ENCODE results near the gene PTCH1.

PTCH1 gene

DNA sequence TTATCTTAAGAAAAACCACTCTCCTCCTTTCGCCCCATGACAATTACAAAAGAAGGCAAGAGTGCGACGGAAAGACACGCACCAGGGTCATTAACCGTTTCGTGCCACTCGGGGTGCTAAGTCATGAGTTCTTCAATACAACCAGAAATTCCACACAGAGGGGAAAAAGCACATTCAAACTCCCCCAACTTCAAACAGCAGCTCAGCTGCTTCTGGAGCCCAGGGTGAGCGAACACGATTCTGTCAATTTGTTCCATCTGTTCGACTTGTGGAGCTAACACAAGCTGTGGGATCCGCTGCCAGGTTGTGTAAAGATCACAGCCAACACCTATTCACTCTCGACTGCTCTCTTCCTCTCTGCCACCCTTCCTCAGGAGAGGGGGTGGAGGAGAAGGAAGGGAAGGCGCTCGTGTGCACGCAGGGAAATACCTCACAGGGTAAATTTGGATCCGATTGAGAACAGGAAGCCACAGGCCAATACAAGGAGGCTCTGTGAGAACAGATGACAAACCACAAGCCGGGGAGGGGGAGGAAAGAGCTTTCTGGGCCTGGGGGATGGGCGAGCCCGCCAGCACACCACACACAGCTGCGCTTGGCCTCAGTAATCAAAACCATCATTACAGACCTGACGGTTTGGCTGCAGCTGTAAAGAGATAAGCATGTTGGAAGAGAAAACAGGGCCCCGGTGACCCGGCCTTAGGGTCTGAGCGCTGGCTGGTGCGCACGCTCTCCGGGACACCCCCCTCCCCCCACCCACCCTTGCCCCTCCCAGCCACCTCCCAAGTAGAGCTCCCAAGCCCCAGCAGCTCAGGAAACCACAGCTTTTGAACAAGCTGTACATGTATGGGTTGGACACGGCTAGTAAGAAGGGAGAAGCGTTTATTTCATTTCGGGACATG is 54.3 kb downstream of the PTCH1 start:
- DNase-seq, result peak; percentile 83

DNA sequence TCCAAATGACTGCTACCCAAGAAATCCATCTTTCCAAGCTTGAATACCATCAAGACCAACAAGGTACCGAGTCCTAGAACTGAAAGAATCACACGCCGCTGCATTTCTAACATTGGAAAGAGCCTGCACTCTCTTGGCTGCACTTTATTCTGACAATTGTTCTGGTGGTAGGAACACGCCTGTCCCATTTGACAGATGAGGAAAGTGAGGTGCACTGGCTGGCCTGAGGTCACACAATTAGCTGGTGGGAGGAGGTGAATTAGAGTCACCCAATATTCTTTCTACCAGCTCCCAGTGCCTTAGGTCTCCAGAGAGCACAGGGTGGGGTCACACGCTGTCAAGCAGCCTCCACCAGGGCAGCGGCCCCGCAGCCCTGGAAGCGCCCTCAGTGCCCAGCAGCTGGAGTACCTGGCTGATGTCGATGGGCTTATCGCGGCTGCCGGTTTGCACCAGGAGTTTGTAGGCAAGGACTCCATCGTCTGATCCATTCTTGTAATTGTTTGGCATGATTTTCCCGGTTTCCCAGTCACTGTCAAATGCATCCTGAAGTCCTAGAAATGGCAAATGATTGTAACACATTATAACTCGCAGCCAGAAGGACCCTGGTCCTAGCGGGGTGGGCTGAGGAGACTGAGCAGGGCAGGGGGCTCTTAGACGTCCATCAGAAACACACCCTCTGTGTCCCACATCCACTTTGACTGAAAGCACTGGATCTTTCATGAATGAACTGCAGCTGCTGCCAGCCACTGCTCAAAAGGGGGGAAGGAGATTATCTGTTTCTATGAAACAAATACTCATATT is 55.1 kb downstream of the PTCH1 start:
- DNase-seq, result no peak

DNA sequence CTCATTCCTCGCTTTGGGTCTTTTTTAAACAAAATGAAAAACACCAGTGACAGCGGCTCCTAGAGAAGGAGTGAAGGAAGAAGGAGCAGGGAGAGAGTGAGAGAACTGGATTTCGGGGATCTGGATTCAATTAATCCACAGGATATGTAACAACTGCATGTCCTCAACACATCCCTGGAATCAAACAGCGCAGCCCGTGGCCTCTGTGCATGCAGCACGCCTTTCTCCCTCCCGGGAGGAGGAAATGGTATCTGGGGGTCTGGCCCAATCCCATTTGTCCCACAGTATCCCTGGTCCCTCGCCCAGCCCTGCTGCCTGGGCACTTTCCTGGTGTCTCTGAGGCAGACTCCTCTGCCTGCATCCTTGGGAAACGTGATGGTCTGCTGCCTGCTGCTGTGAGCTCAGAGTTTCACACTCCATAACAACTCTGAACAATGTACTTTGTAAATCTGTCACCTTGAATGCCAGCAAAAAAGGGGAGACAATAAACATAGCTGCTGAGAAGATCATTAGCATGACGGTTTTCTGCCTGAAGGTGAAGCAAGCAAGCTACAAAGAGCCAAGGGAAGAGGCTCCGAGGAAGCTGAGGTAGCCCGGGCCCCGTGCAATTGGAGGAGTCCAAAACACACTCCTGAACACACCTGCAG is 56.1 kb downstream of the PTCH1 start:
- no peak for DNase-seq

DNA sequence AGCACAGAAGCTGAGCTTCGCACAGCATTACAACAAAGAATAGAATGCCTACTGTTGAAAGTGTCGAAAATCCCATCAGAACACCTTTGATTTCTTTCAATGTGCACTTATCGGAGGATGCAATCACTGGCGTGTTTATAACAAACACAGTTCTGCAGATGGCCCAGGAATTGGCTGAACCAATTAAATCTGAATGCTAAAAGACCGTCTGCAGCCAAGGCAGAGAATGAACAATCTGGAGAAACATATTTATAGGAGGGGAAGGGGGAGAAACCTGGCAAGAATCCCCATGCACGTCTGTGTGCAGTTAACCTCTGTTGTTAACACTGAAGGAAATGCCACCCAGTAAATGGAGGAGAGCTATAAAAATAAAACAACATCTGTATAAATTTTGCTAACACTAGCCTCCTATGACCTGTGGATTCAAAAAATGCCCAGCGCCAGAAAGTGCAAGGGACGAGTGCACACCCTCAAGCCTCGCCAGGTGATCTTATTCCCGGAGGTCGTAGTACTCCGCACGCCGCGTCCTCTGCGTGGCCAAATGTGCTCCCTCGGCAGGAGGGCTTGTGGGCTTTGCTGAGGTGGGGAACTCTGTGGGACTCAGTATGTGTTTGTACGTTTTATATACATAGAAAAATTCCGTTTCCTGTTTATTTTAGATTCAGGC is 56.8 kb downstream of the PTCH1 start:
- DNase-seq, result no peak

DNA sequence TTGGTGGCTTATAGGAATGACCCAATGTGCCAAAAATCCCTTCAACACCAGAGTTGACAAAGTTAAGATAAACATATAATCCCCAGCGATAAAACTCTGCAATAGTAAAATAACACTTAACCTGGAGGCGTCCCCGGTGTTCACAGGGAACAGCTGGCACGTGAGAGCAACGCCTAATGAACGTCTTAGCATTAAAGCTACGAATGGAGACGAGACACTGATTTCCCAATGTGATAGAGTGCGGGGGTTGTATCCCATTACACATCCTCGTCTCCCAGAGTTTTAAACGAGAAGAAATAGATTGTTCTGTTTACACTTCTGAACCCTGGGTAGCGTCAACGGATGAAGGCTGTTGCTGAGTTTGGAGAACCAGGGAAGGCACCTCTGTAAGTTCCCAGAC is 57.6 kb downstream of the PTCH1 start:
- DNase-seq, result no peak

DNA sequence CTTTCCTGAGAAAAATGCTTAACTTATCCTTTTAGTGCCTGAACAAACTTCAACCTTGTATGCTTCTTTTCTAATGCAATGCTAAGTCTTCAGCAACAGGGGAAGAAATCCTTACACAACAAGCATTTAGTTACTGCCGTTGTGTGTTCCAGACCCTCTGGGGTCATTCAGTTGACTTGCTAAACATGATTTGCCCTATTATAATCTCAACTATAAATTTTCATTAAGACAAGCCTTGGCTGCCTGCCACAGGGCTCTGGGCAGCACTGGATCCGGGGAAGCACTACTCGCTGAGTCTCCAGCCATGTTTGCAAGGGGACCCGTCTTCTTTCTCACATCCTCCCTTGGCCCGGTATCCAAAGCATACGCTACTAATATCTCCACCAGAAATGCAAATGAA is 58.1 kb downstream of the PTCH1 start:
- DNase-seq, result no peak

DNA sequence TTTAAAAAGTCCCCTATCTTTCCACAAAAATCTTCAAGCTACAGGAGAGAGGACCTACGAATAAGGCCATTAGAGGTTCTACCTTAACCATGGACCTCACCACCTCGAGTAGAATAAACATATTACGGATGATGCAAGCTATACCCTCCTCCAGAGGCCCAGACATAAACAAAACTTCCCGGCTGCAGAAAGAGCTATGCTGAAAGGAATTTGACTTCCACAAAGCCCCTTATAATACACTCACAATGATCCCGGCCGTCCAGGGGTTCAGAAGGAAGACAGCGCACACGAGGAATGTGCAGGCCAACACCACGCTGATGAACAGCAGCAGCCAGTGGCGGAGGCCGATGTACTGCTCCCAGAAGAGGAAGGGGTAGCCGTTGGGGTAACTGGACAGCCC is 59.0 kb downstream of the PTCH1 start:
- DNase-seq, result no peak

DNA sequence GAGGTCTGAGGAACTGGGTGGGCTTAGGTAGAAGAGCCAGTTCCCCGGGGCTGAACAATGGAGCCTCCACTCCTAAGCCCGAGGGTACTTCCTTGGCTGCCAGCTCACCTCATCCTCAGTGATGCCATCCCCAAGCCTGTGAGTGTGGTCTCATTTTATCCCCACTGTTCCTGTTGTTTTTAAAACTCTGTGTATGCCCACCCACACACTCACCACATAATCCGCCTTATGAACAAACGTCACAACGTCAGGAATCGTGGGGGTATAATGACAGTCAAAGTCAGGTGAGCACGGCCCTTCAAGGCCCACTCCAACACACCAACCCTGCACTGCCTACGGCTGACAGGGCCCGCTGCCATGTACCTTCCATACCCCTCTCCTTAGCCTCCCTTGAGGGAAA is 61.1 kb downstream of the PTCH1 start:
- DNase-seq, result no peak

DNA sequence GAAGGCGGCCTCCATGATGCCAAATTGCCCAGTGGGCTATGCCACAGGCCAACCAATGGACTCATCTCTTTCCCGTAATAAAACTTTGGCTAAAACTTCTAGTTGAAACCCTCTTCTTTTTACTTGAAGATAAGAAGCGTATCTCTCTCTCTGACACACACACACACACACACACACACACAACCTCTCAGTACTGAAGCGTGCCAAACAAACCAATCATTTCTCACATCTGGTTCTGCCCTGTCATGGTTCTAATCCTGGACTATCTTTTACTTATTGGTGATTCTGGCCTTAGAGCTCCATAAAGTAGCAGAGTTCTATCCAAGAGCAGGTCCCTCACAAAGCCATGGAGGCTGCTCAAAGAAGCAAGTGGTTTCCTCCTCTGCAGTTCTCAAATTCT is 64.6 kb downstream of the PTCH1 start:
- no peak for DNase-seq

DNA sequence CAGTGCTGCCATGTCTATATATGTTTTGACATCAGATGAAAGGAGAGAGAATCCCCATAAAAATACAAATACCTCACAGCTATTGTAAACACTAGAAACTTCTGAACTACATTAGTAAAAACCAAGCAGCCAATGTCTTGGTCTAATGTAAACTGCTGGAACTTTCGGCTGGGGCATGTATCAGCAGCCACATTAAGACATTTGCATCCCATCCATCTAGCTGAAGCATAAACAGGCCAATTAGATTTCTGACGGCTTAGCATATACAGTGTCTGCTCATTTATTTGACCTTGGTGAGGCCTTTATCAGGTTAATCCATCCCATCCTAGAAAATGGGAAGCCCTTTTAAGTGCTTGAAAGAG is 65.7 kb downstream of the PTCH1 start:
- DNase-seq, result no peak

DNA sequence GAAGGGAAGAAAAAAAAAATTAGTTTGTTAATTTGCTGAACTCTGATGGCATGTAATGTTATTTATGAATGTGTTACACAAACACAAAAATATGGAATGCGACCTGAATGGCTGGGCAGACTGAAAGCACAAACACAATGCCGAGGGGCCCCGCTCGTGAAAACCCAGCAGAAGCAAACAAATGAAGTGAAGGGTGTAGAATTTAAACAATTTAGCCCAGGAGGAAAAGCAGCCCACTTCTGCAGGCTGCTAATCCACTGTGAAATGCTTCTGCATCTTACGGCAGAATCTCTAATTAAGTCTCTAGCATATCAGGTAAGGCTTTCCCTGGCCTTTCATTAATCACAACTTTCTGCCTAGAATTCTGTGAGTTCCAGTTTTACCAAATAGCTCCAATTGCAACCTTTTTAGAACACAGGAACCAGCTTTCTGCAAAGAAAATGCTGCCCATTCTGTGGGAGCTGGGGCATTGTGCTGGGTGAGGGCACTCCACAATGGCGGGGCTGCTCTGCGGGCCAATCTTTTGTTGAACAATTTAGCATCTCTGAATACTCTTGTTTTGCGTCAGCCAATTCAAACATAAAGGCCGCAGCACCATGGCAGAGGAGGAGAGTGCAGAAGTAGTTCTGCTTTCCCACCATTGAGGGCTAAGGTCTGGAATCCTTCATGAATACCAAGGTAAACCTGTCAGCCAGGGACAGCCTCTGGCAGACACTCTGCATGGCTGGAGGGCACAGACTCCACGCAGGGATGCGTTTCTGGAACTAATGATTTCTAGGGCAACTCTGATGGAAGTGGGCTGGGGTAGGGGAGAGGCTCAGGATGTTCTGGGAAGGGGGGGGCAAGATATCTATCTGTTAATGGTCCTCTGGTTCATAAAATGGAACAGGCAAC is 66.4 kb downstream of the PTCH1 start:
- DNase-seq, result no peak

DNA sequence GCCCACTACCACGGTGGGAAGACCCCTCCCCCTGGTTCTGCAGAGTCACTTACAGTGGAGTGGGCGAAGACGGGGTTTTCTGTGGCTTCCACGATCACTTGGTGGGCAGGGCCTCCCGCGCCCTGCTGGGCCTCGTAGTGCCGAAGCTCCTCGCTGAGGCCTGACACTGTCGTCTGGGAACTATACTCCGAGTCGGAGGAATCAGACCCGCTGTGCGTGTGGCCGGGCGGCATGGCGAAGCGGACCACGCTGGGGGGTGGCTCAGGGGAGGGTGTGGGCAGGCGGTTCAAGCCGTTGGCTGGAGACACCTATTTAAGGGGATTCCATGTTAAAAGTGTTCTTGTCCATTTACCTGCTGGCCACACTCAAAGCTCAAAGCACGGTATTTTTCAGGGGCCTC is 67.8 kb downstream of the PTCH1 start:
- no peak for DNase-seq

DNA sequence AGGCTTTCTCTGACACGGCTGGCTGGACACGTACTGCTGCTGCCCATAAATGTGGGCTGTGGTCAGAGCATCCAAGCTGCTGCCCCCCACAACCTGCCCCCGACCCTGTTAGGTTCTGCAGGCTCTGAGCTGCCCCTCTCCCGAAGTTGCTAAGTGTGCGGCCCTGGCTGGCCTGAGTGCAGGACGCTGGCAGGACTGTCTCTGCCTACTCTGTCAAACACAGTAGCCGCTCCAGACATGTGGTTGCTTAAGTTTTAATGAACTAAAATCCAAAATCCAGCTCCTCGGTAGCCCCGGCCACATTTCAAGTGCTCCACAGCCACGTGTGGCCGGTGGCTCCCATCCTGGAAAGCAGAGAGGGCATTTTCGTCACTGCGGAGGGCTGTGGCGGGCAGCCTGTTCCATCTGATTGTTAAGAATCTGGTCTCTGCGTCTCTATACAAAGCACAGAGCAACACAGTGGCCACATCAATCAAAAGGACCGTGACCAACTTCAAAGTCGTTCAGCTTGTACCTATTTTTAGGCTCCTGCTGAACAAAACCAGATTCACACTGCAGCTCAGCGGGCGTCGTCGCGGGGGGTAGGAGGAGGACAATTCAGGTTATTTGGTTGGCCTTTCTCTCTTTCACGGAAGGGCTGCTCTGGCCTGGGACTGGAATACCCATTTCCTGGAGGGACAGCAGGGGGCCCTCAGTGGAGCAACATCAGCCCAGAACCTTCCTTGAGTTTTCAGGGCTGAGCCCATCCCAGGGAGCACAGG is 68.9 kb downstream of the PTCH1 start:
- no peak for DNase-seq

DNA sequence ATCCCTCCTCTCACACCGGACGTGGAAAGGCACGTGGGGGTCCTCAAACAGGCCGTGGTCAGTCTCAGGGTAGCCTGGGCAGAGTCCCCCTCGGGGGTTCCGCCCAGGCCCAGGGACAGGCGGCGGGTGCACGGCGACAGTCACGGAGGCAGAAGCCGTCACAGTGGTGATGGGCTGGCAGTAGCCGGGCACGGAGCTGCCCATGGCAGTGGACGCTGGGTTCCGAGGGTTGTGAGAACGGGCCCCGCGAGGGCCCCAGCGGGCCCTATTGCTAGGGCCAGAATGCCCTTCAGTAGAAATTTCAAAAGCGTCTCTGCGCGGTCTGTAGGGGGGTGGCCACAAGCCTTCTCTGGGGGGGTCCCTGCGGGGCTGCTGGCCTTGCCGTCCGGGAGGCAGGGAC is 69.8 kb downstream of the PTCH1 start:
- no peak for DNase-seq

DNA sequence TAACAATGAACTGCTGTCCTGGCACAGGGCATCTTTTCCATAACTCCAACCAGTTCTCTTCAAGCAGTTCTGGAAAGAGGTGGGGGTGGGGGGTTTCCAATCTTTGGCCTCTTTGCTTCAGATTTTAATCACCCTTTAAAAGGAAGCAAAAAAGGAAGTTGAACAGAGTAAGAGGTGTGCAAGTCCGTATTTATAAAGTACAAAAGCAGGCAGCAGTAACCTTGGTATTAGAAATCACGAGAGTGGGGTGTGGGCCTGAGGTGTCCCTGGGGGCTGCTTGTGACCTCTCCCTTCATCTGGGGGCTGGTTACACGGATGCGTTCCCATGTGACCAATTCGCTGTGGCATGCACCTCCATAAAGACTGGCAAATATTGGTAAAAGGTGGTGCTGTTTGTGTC is 70.5 kb downstream of the PTCH1 start:
- DNase-seq, result no peak

DNA sequence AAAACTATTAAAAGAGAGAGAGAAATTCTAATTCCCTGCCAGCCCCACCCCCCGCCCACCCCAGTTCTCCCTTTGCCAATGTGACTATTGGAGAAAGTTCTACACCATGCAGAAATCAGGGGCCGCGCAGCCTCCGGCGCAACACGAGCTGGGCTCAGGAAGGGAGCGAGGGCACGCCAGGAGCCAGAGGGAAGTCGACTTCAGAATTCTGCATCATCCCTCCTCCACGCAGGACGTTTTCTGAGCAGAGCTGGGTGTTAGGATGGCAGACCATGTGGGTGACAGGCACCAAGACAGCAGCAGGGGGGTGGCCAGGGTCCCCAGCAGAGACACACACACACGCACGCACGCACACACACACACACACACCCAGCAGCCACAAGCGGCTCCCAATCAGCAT is 72.6 kb downstream of the PTCH1 start:
- DNase-seq, result no peak

DNA sequence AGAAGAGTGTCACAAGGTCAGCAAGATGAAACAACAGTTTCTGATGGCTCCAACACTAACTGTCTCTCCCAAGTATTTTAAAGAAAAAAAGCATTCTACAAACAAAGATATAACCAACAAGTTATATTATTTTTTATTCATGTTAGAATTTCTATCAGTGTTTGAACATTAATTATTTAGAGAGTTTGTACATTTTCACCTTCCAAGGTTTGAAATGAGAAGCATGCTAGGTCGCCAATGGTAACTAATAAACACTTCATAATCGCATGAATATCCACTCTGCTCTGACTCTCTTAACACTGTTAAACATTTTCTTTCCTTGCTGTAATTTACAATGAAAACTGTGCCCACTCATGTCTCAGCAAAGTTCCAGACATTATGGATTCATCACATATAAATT is 73.5 kb downstream of the PTCH1 start:
- no peak for DNase-seq

DNA sequence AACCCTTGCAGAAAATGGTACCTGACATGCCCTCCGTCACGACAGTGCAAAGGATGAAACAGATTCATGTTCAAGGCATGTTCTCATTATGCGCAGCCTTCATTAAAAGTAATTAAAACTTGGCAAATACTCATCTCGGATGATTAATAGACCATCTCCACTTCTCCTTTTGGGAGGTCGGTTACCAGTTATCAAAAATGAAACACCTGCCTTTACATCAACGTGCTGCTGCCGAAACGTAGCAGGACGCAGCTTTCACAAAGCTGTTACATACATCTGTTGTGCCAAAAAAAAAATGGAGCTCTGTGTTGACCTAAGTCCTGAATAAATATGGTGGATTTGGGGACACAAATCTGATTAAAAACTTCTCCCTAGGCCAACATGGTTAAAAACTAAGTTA is 75.7 kb downstream of the PTCH1 start:
- DNase-seq, result no peak

DNA sequence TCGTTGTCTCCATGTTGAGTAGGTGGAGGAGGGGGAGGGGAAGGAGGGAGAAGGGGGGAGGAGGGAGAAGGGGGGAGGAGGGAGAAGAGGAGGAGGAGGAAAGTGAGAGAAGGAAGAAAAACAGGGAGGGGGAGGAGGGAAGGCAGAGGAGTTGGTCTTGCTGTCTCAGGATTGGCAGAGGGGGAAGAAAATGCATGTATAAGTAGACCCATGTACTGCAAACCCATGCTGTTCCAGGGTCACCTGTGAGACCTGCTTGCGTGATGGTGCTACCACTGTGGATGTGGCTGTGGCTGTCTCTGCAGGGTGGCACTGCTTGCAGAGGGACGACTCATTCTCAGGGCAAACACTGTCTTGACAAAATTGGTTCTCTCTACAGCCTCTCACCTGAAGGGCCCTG is 76.3 kb downstream of the PTCH1 start:
- no peak for DNase-seq

DNA sequence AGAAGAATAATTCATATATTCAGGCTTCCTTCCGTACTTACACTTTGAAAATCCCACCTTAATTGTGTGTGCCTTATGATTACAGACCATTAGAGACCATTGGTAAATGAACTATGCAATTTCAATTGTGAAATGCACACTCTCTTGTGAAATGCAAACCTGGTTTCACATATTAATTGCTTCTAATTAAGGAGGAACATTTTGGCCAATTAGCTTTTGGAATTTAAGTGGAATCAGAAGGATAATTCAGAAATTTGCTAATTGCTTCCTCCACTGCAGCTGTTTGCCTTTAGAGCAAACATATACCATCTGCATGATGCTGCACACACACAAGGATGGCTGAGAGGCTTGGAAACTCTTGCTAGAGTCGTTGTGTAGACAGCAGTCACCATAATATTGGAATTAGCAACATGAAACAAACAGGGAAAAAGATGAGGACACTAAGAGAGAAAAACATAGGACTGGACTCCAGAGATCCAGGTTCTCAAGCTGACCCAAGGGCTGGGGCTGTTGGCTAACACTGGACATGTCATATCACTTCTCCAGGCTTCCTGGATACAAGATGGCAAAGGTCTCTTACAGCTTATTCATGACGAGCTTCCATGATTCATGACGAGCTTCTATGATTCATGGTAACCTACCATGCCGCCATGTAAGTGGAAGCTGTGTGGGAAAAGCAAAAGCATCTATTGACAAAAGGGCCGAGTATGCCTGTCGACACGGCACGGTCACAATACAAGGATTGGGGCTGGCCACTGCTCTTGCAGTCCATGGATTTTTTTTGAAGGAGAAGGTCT is 78.0 kb downstream of the PTCH1 start:
- DNase-seq, result no peak

DNA sequence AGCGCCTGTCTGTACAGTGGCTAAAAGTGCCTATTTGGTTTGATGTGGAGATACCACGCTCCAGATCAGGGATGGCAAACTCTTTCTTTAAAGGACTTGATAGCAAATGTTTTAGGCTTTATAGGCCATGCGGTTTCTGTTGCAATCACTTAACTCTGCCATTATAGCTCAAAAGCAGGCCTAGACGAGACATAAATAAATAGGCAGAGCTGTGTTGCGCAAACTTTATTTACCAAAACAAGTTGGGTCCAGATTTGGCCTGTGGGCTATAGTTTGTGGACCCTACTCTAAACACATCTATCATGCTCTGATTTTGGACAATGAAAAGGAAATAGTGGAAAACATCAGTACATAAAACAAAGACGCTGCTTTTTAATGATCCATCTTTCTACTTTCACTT is 79.2 kb downstream of the PTCH1 start:
- no peak for DNase-seq

Data from NCI-H2029 (cell line).